Stimulated activated CD4-positive, alpha-beta T cell treated with anti-CD3 and anti-CD28 coated beads, TNF-alpha, amount 100 ng/mL, for 1 hour (primary cell): ENCODE results near the gene DUSP5.

ENCODE experiments used
- DNase-seq, 3 donors: peaks; one replicate each; pipeline ENCODE4 v3.0.0-alpha.2; 2020; ENCODE audit warnings: low read depth in 3 of 3, low spot score in 1 of 3

The DUSP5 gene

DNA sequence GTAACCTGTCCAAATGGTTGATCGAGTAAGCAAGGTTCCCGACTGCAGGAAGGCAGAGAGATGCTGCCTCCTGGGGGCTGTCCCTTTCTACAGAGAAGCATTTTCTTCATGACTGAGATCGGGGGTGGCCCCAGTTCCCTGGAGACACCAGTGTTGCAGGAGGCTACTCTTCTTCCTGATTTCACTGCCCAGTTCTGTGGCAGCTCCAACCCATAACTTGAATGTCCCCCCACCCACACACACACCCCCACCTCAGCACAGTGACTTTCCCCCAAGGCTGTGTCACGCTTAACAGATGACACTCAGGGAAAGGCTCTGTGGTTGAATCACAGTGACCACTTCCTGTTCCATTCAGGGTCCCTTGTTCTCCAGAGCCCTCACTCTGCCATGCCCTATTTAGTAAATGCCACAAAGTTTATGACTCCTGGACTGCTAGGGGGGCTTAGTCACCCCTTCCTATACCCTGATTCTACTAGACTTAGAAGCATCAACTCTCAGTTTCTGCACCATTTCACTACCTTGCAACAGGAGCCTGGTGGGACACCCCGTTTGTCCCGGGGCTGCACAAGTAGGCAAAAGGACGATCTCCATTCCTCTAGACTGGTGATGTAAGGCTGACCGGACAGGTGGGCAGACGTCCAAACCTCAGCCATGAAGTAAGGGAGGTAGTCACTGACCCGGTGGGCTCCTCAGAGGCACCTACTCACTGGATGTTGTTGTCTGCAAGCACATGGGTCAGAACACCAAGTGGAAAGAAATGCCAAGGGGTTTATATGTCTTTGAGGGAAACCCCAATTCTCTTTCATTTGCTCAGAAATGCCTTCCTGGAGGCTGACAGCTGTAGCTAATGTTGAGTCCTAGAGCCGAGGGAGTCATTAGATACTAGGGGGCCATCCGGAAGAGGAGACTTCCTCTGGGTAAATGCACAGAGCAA, 38.5 kb downstream of the DUSP5 start:
- DNase-seq: peak in 2 of 3 donors; percentile 15 to 45

DNA sequence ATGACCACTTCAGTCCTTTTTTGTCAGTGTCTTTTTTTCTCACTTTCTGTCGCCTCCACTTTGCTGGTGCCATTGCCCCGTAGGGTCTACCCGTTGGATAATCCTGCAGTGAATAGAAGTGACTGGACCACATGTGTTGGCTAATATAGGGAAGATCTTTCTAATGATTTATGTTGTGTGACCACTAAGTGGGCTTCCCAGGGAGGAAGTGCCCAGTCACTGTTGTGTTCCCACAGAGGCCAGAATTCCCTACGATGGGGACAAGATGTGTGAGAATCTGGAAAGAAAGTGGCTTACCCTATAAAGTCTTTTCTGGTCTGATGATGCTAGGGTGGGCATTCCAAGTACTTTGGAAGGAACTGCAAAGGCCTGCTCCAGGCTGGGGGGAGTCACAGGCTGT, 41.4 kb downstream of the DUSP5 start:
- DNase-seq: no peak

DNA sequence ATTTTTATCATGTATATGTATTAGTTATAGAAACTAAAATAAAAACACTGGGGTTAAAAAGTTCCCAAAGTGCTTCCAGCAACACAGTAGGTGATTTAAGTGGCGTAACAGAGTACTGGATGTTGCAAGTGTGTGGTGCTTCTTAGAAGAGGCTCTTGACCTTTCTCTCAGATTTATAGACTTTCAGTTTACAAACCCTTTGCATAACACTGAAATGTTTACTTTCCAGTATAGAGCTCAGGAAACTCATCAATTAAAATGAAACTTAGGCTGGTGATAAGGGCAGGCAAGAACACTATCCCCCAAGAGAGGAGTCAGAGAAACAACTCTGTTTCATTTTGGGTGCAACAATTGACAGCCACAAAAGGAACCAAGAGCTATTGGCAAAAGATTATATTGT, 42.3 kb downstream of the DUSP5 start:
- no peak for DNase-seq

DNA sequence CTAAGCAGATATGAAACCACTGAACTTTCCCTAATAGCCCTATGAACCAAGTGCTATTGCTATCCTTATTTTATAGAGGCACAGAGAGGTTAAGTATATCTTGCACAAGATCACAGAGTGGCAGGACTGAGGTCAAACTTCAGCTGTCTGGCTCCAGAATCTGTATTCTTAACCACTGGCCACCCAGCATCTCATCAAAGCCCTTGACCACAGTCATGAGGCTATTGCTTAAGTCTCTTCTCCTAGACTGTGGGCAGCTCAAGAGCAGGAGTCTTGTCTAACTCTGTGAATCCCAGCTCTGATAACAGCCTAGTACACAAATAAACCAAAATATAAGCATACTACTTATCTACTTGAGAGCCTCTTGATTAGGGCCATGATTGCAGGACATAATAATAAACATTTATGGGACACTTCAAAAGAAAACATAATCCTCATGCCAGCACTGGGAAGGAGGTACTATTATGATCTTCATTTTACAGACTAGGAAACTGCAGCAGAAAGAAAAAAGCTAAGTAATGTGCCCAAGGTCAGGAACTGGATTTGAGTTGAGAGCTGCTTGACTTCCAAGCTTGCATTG, 47.3 kb downstream of the DUSP5 start:
- DNase-seq: no peak

DNA sequence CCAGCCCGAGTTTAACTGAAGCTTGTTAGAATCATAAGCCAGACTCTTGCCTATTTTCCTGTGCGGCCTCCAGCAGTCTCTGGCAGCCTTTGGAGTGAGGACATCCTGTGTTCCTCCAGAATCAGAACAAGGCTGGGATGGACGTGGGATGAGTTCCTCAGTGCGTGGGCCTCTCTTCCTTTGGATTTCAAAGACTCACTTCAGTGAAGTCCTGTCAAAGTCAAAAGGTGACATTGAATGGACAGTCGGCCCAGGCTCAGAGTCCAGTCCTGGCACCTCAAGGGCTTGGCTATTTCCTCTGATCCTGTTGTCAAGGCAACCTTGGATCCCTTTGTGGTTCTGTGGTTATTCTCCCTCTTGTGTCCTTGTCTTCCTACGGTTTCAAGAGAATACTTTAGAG, 48.4 kb downstream of the DUSP5 start:
- DNase-seq: no peak

DNA sequence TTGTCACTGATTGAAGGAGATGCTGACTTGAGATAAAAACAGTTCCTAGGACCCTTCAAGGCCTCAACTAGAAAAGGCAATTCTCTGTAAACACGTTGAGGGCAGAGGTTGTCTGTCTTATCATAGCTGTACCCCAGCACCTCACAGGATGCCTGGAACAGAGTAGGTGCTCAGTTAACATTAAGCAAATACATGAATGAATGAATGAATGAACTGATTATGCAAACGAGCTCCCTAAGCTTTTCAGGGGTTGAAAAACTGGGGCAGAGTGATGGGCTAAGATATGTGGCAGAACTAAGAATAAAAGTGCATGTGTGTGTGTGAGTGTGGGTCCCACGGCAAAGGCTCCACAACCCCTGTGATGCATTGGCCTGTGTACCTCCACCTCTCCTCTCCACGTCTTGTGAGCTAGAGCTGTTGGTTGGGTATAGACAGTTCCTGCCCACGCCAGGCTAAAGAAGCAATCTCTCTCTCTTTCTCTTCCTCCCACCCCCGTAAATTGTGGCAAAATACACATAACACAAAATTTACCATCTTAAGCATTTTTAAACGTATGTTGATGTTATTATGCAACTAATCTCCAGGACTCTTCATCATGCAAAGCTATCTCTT, 48.9 kb downstream of the DUSP5 start:
- no peak for DNase-seq

DNA sequence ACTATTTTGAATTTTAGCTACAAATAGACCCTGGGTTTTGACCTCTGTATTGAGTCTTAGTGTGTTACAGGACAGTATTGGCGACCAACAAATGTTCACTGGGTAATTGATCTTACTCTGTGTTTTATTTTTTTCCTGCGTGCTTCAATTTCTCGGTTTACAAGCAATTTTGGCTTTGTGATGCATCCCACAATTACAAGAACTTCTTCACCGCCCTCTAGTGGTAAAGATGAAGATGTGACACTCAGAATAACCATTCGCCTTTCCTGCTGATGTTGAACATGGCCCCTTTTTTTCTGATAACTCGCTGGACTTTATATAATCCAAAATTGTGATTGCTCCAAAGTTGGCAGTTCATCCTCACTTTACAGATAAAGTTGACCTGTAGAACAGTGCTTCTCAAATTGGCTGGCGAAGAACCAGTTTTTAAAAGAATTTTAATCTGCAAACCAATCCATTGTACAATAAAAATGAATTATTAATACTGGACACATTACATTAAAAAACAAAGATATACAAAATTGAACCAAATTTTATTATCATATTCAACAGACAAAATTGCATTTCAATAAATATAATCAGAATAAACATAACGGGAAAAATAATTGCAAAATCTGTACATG, 49.5 kb downstream of the DUSP5 start:
- DNase-seq: no peak

DNA sequence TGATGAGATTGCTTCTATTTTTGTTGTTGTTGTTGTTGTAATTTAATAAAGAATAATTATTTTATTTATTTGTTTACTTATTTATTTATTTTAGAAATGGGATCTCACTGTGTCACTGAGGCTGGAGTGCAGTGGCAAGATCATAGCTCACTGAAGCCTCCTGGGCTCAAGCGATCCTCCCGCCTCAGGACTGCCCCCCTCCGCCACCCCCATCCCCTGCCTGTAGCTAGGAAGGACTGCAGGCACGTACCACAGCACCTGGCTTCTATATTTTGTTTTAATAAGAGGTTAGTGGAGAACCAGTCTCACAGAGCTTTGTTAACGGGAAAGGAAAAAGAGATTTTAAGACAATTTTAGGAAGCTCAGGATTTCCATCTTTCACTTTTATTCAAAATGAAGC, 50.3 kb downstream of the DUSP5 start:
- no peak for DNase-seq

DNA sequence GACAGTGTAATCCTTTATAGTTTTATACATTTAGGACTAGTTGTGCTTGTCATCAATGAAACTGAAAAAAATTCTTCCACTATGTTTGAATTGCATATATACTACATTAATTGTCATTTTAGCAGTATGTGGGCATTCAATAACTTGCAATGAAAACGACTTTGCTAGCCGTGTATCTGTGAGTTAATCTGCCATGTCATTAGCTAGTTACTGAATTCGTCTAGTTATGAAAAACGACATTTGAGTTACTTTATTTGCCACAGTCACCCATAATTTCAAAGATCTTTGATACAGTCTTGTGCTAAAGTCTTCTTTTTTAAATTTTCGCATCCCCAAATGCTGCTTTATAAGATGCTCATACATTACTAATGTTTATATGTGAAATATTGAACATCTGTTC, 51.5 kb downstream of the DUSP5 start:
- no peak for DNase-seq

DNA sequence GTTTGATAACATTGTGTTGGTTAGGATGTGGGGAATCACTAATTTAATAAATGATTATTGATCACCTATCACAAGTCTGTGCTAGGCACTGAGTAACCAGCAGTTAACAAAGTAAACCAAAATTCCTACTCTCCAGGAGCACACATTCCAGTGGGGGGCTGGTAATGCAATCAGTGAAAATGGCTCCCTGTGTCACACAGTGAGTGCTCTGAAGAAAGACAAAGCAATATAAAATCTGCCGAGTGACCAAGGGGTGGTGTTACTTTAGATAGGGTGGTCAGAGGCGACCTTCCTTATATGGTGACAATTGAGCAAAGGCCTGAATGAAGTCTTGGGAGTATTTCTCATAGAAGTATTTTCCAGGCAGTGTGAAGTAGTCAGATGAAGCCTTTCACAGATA, 56.2 kb downstream of the DUSP5 start:
- no peak for DNase-seq

DNA sequence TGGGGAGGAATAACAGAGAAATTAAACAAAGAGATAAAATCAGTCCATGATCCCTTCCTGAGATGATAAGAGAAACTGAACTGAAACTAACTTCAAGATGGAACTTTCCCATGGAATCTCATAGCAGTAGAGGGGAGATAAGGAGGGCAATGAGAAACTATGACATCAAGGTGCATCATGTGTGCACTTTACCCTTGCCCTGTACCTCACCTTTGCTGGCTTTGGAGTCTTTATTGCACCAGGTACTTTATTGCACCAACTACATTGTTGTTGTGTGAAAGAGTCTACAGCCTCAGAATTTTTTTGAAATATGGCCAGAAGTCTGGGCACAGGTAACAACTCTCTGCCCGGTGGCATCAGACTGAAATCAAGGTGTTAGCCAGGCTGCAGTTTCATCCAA, 58.6 kb downstream of the DUSP5 start:
- DNase-seq: no peak

DNA sequence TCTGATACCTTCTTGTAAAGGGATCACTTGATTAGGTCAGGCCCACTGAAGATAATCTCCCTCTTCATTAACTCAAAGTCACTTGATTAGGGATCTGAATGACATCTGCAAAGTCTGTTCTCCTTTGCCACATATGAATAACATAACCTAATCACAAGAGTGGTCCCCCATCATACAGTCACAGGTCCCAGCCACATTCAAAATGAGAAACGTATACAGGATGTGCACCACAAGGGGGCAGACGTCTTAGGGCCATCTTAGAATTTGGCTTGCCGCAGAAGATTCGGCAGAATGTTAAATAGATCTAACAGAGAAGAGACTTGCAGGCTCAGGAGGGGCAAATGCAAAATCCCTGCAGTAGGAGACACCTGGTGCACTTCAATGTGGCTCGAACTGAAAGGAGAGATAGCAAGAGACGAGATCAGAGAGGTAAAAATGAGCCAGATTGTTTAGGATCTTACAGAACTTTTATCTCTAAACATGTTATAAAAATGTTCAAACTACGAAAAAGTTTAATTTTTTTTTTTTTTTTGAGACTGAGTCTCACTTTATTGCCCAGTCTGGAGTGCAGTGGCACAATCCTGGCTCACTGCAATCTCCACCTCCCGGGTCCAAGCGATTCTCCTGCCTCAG, 59.4 kb downstream of the DUSP5 start:
- DNase-seq: peak; percentile 20 to 44 (median 39)

DNA sequence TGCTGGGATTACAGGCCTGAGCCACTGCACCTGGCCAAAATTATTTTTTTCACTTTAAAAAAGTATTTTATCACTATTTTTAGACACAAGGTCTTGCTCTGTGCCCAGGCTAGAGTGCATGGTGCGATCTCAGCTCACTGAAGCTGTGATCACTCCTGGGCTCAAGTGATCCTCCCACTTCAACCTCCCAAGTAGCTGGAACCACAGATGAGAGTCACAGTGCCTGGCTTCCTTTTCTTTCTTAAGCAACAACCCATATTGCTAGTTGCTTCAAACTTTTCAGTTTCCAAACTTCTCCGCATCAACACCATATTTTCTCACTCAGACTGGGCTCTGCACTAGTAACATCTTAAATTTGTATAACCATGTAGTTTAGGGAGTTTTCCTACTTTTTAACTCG, 60.3 kb downstream of the DUSP5 start:
- DNase-seq: no peak

DNA sequence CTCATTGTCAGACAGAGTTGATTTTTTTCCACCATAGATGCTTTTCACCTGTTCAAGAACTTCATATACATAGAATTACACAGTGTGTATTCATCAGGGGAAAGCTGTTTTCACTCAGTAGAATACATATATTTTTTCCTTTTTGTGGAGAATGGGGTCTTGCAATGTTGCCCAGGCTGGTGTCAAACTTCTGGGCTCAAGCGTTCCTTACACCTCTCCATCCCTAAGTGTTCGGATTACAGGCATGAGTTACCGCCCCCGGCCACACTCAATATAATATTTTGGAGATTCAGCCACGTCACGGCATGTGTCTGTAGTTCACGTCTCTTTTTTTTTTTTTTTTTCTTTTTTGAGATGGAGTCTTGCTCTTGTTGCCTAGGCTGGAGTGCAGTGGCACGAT, 62.3 kb downstream of the DUSP5 start:
- no peak for DNase-seq
